SH-SY5Y (cell line): ENCODE results near the gene NOC3L.

Source experiments
- GATA2 ChIP-seq: IDR thresholded peaks from 2 replicates; pipeline ENCODE4 v1.6.1; 2011; ENCODE audit warnings: mild to moderate bottlenecking, low read depth, low read length
- GATA3 ChIP-seq: IDR thresholded peaks from 2 replicates; pipeline ENCODE4 v1.6.1; 2011; ENCODE audit warnings: low read depth, mild to moderate bottlenecking, low read length, moderate library complexity

The NOC3L gene

DNA sequence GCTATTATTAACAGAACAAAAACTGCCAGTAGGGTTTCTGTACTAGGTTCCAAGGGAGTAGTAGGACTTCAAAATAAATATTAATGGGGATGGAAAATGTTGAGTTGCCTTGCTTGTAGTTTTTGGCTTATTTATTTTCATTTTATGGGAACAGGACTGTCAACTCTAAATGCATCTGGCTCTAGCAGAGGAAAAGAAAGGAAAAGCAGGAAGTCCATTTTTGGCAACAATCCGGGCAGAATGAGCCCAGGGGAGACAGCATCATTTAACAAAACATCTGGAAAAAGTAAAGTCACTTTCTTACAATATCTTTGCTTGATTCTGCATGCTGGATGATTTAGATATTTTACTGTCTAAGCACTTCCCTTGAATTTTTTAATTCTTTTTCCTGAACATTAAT lies 69.4 kb downstream of the NOC3L start:
- TF ChIP-seq GATA3 (no peak), GATA2 (no peak)

DNA sequence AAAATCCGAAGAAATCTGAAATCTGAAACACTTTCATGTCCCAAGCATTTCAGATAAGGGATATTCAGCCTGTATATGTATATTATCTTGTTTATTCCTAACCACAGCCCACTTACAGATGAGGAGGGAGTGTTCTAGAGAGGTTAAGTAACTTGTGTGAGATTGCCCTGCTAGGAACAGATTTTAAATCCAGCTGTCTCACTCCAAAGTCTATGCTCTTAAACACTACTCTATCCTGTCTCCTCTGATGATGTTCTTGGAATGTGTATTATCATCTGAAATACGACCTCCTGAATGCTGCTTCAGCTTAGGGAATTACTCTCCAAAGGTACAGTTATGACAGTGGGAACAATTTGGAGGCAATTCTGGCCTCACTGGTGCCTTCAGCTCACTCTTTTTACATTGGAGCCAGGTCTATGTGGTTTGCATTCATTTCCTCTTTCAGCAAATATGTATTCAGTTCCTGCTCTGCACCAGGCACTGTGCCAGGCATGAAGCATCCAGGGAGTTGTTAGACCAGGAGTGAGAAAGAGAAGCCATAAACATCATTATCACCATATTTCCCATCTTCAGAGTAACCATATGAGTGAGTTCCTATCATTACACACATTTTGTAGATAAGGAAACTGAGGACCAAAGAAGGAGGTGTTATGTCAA lies 70.2 kb downstream of the NOC3L start:
- TF ChIP-seq GATA2 (no peak), GATA3 (no peak)

DNA sequence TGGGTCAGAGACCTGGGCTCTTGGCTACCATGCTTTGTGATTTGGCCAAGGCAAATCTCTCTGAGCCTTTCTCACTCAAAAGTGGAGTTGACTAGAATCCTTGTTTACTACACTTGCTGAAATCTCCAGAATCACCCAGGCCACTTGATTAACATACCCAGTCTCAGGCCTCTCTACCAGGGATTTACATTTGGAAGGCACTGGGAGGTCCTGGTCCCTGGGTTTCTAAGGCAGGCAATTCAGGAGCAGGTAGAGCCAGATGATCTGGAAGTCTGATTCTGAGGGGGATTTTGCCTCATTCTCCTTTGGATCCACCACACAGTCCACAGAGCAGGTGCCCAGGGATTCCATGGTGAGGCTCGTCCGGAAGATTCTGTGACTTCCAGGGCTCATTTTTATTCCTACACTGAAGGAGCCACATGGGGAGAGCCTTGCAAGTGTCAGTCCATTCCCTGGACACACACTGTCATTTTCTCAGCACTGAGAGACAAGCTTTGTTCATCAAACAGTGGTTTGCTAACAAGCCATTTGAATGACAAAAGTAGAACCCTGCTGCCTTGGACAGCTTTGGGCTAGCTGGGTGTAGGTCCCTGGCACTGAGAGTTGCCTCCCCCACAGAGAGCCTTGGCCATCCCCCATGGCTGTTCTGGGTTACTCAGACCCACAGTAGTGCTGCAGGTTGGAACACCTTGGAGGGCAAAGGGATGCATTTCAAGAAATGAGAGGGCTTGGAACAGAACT lies 74.2 kb downstream of the NOC3L start:
- TF ChIP-seq GATA2 (no peak), GATA3 (no peak)

DNA sequence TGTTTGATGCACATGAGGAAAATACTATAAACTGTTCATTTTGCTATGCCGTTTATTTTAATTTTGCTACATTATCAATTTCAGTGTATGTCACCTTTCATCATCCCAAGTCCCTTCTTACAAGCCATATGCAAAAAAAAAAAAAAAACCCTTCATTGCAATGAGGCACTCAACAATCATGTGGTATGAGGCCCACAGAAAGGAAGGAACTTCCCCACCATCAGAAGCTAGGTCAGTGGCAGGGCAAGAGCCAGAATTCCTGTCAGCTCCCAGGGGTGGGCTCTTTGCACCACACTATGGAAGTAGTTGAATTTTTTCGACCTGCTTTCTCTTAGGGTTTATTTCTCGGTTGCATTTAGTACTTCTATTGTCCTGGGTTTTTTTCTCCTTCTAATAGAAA lies 75.4 kb downstream of the NOC3L start:
- TF ChIP-seq GATA3 (no peak), GATA2 (no peak)

DNA sequence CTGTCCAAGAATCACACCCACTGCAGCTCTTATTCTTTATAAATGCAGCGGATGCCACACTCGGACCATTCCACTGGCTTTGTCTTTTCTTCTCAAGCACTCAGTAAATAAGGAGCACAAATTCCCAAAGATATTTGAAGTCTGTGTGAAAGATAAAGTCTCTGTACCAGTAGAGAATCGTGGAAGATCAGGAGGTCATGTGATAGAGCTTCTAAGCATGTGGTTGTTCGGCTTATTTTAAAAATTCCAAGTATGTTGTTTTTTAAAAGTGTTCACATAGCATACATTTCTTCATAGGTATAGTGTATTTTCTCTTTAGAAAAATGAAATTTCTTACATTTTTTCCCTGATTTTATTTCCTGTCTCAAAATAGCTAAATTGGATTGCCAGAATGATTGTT lies 75.8 kb downstream of the NOC3L start:
- TF ChIP-seq GATA2 (no peak), GATA3 (no peak)

DNA sequence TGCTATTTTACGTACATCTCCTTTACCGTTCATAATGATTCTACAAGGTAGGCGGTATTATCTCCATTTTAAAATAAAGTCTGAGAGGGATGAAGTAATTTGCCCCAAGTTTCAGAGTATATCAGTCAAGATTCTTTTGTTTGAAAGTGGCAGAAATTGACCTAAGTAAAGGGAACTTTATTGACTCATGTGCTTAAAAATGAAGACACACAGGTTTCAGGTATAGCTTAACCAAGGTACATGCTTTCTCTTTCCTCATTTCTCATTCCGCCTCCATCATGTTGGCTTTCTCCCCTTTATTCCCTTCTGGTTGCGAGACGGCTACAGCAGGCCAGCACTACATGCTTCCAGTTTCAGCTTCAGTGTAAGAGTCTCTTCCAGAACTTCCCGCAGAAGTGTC lies 77.5 kb downstream of the NOC3L start:
- TF ChIP-seq GATA2 (no peak), GATA3 (no peak)
